ENCODE data around the gene TMEM26. TPM values are rescaled to one million over a fixed set of nuclear protein-coding genes. Genes with fewer than 3 reads are reported as not detected.

TMEM26 gene
- total RNA-seq, 2 experiments from 2014 or later, result not detected

DNA sequence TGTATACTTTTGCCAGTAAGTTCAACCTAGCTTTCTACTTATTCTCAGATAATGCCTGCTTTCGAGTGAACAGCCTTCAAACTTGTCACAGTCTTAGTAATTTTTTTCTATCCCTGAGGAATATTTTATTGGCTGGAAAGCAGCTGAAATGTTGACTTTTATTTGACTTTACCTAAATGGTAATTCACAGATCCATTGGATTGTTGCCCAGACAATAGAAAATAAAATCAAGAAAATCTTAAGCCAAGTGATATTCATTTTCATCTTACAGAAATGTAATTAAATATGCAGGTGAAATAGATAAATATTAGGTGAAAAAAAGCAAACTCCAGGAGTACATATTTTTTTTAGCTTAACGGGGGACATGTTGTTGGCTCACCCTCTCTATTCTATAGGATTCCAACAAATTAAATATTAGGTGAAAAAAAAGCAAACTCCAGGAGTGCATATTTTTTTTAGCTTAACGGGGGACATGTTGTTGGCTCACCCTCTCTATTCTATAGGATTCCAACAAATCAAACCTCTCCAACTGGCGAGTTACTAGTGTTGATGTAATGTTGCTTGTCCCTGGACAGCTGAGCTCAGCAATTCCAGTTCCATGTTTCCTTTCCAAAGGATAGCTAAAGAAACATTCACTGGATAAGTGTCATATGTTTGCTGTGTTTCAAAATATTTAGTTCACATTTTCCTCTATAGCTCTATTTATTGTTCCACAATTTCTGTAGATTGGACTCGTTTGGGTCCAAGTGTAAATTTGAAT, 4.2 kb downstream of the TMEM26 start:
- H3K4me1 Mint-ChIP-seq, result peaks cover 3% of the 10 kb centered on the region
- POLR2A ChIA-PET, result no interaction called here
- H3K27me3 Mint-ChIP-seq, result peaks cover 42% of the 10 kb centered on the region
- no peak overlapping the region for H3K4me3 Mint-ChIP-seq
- DNase-seq, result no peak
- no peaks in the 10 kb centered on the region for H3K9me3 Mint-ChIP-seq
- CTCF ChIA-PET, result no interaction called here
- H3K27ac Mint-ChIP-seq, result no peak overlapping the region
- no peaks in the 10 kb centered on the region for H3K36me3 Mint-ChIP-seq (ENCODE audit: low read depth)

DNA sequence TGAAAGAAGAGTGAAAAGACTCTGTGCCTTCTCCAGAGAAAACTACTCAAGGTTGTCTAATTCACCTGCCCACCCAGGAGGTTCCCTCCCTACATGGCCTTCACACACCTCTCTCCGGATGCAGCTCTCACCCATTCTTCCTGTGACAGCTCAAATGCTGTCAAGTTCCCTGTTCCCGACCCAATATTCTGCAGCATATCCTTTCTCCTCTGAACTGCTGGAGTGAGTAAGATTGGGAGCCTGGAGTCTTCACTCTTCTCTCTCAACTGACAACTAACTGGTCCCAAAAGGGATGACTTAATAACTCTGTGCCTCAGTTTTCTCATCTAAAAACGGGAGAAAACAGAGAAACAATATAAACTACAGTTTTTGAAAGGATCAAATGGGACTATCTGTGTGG, 5.1 kb downstream of the TMEM26 start:
- ChIA-PET POLR2A (no interaction called here), CTCF (no interaction called here)
- Mint-ChIP-seq H3K27ac (no peak overlapping the region), H3K9me3 (no peaks in the 10 kb centered on the region), H3K4me3 (no peak overlapping the region), H3K4me1 (peaks cover 3% of the 10 kb centered on the region), H3K36me3 (ENCODE audit: low read depth) (no peaks in the 10 kb centered on the region), H3K27me3 (peaks cover 35% of the 10 kb centered on the region)
- no peak for DNase-seq

DNA sequence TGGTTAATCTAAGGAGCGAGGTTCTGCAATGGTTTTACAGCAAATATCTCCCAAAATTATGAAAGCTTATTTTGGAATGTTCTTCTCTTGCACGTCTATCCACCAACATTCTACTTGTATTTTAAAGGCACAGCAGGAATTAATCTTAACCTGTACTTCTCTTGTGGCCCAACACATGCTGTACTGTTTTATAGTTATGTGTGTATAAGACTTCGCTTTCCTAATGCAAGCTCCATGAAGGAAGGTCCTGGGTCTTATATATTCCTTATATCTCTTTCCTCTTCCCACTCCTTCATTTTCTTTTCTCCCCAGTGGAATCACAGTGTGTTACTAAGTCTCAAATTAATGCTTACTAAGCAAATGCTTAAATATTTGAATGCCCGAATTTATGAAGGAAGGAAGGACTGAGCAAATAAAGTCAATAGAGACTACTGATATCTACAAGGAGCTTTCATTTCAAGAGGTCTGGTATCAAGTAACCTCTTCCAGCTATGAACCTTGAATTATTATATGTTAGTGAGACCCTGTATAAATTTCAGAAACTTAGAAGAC, 14.0 kb downstream of the TMEM26 start:
- Mint-ChIP-seq H3K4me1 (peaks cover 10% of the 10 kb centered on the region), H3K27me3 (no peaks in the 10 kb centered on the region), H3K9me3 (no peaks in the 10 kb centered on the region), H3K4me3 (no peak overlapping the region), H3K36me3 (ENCODE audit: low read depth) (no peaks in the 10 kb centered on the region), H3K27ac (no peak overlapping the region)
- ChIA-PET POLR2A (no interaction called here), CTCF (no interaction called here)
- DNase-seq, result no peak

DNA sequence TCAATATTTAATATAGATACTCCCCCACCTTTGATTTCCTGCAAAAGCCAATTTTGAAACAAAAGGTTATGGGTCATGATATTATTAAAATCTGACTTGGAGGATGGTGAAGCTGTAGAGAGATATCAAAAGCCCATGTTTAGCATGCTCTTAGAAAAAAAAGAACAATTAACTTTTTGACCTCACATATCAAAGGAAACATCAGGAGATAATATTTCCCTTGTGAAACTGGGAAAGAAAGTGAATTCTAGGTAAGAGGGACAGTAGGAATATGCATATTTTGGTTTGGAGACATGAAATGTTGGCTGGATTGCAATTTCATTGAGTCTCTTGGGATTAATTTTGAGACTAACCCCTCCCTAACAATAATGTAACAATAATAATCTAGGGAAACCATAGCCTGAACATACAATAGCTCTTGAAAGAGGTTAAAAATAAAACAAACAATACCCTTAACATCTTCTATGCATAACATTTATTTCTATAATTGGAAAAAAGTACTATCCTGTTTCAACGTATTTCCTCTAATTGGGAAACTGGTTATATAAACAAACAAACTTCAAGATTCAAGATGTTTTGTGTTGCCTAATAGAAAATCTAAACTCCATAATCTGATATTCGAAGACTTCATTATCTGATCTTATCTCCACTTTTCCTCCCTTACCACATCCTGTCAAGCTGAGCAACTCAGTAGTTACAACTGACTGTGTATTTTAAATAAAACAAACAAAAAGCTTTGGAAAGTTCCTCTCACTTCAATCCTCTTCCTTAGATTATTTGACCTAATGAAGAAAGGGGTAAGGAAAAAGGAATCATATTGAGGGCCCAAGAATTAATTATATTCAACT, 14.8 kb downstream of the TMEM26 start:
- H3K4me3 Mint-ChIP-seq, result no peak overlapping the region
- no peaks in the 10 kb centered on the region for H3K27me3 Mint-ChIP-seq
- H3K9me3 Mint-ChIP-seq, result no peaks in the 10 kb centered on the region
- POLR2A ChIA-PET, result no interaction called here
- no peaks in the 10 kb centered on the region for H3K36me3 Mint-ChIP-seq (ENCODE audit: low read depth)
- CTCF ChIA-PET, result no interaction called here
- H3K27ac Mint-ChIP-seq, result no peak overlapping the region
- H3K4me1 Mint-ChIP-seq, result peaks cover 10% of the 10 kb centered on the region
- no peak for DNase-seq

DNA sequence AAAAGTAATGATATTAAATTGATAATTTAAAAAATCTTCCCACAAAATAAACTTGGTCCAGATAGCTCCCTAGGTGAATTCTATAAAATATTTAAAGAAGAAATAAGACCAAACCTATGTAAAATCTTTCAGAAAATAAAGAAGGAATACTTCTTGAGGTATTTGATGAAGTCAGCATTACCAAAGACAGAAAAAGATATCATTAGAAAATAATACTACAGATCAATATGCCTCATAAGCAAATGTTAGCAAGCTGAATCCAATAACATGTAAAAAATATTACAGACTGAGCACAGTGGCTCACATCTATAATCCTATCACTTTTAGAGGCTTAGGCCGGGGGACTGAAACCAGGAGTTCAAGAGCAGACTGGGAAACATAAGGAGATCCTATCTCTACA, 30.0 kb downstream of the TMEM26 start:
- peaks cover 2% of the 10 kb centered on the region for H3K9me3 Mint-ChIP-seq
- no peak overlapping the region for H3K4me3 Mint-ChIP-seq
- no peaks in the 10 kb centered on the region for H3K4me1 Mint-ChIP-seq
- DNase-seq, result no peak
- H3K27ac Mint-ChIP-seq, result no peak overlapping the region
- POLR2A ChIA-PET, result no interaction called here
- no peaks in the 10 kb centered on the region for H3K36me3 Mint-ChIP-seq (ENCODE audit: low read depth)
- no peaks in the 10 kb centered on the region for H3K27me3 Mint-ChIP-seq
- CTCF ChIA-PET, result no interaction called here

DNA sequence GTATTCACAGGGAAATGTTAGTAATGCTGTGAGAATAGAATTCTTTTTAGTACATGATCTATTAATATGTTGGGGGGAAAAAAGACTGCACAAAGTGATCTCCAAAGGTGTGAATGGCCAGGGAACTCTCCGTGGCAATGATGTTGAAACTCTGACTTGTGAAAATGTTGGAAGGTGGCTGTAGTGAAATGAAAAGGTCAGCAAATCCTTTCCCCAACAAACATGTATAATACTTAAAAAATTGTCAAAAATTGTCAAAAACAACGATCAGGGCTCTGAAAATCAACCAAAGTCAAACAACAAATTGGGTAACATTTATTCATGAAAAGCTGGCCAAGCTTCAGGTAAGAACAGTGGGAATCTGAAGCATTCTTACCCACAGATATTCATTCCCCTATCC, 35.5 kb downstream of the TMEM26 start:
- no peak overlapping the region for H3K4me3 Mint-ChIP-seq
- peaks cover 5% of the 10 kb centered on the region for H3K27me3 Mint-ChIP-seq
- ChIA-PET CTCF (no interaction called here), POLR2A (no interaction called here)
- peaks cover 2% of the 10 kb centered on the region for H3K9me3 Mint-ChIP-seq
- H3K36me3 Mint-ChIP-seq (ENCODE audit: low read depth), result no peaks in the 10 kb centered on the region
- no peak overlapping the region for H3K27ac Mint-ChIP-seq
- no peaks in the 10 kb centered on the region for H3K4me1 Mint-ChIP-seq
- DNase-seq, result no peak

DNA sequence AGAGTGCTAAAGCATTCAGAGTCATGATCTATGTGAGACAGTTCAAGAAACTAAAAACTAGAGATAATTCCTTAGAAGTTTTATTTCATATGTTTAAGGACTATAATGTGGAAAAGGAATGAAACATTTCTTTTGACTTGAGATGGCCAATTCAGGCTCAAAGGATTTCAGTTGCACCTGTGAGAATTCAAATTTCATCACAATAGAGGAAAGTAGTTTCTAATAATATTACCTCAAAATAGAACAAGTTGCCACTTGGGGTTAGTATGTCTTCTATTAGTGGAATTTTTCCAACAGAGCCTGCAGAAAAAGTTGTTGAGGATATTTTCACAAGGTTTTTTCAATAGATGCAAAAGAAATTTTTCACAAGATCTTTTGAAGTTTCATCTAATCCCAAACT, 37.4 kb downstream of the TMEM26 start:
- H3K36me3 Mint-ChIP-seq (ENCODE audit: low read depth), result no peaks in the 10 kb centered on the region
- CTCF ChIA-PET, result no interaction called here
- peaks cover 2% of the 10 kb centered on the region for H3K9me3 Mint-ChIP-seq
- peaks cover 5% of the 10 kb centered on the region for H3K27me3 Mint-ChIP-seq
- no peak overlapping the region for H3K27ac Mint-ChIP-seq
- POLR2A ChIA-PET, result no interaction called here
- no peaks in the 10 kb centered on the region for H3K4me1 Mint-ChIP-seq
- no peak overlapping the region for H3K4me3 Mint-ChIP-seq
- no peak for DNase-seq

DNA sequence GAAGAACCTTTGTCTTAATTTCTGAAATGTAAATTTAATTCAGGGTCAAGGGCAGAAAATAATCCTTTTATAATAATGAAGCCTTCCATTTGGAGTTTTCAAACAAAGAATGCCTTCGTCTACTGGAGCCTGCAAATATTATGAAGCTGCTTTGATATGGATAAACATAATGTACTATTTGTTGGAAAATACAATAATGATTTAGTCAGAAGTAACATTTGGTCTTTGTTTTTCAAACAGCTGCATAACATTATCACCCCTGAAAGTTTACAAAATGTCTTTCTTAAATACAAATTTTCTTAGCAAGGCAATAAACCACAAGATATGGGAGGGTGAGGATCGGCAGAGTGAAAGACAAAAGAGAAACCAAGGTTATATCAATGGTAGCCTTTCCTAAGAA, 41.5 kb downstream of the TMEM26 start:
- peaks cover 5% of the 10 kb centered on the region for H3K27me3 Mint-ChIP-seq
- no peak for DNase-seq
- POLR2A ChIA-PET, result no interaction called here
- H3K4me1 Mint-ChIP-seq, result no peaks in the 10 kb centered on the region
- no peaks in the 10 kb centered on the region for H3K9me3 Mint-ChIP-seq
- CTCF ChIA-PET, result no interaction called here
- no peak overlapping the region for H3K27ac Mint-ChIP-seq
- no peak overlapping the region for H3K4me3 Mint-ChIP-seq
- H3K36me3 Mint-ChIP-seq (ENCODE audit: low read depth), result no peaks in the 10 kb centered on the region

DNA sequence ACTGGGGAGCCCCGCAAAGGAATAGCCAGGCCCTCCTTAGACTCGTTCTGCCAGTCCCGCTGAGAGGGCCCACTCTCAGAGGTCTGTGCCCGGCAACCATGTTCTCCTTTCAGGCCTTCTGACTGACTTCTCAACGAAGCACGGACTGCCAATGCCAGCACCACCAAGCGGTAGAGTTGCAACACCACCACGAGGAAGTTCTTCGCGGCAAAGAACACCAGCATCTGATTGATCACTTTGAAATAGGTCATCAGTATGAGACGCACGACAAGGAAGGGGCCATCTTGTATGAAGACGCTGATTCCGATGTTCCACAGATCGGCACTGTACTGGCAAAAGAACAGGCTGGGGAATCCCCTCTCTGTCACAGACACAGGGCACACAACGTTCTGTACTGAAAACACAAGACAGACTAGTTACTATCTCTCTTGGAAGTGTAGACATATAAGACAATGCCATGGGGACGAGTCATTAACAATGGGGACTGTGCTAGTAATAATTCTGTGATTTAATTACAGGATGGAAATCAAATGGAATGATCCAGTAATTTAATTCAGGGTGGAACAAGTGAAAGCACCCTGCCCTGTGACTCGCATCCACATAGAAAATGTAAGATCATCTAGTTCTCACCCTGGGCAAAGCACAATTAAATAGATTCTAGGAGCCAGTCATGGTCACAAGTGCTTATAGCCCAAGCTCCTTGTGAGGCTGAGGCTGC, 42.7 kb downstream of the TMEM26 start:
- no peaks in the 10 kb centered on the region for H3K36me3 Mint-ChIP-seq (ENCODE audit: low read depth)
- H3K27ac Mint-ChIP-seq, result no peak overlapping the region

DNA sequence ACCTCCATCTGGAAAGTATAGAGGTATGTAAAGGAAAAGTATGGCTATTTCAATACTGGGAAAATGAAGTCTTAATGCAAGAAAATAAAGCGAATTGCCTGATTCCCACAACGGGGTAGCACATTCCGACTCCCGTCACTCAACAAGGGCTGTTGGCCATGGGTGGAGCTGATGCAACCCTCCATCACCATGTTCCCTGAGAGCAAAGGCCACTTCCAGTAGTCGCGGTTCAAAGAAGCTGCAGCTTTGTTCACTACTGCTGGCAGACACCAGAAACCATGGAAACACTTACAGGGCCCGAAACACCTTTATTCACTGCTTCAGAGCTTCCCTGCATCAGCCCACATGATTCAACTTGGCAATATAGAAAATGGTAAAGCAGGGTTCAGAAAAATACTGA, 44.0 kb downstream of the TMEM26 start:
- Mint-ChIP-seq H3K4me3 (no peak overlapping the region), H3K36me3 (ENCODE audit: low read depth) (no peaks in the 10 kb centered on the region), H3K9me3 (no peaks in the 10 kb centered on the region), H3K4me1 (no peaks in the 10 kb centered on the region), H3K27me3 (peaks cover 3% of the 10 kb centered on the region), H3K27ac (no peak overlapping the region)
- ChIA-PET POLR2A (no interaction called here), CTCF (no interaction called here)
- no peak for DNase-seq

More for the DNA sequence above, 42.7 kb downstream of the TMEM26 start:
- no peak overlapping the region for H3K4me3 Mint-ChIP-seq
- no peaks in the 10 kb centered on the region for H3K4me1 Mint-ChIP-seq
- POLR2A ChIA-PET, result no interaction called here
- CTCF ChIA-PET, result no interaction called here
- H3K27me3 Mint-ChIP-seq, result peaks cover 5% of the 10 kb centered on the region
- H3K9me3 Mint-ChIP-seq, result no peaks in the 10 kb centered on the region
- DNase-seq, result no peak

DNA sequence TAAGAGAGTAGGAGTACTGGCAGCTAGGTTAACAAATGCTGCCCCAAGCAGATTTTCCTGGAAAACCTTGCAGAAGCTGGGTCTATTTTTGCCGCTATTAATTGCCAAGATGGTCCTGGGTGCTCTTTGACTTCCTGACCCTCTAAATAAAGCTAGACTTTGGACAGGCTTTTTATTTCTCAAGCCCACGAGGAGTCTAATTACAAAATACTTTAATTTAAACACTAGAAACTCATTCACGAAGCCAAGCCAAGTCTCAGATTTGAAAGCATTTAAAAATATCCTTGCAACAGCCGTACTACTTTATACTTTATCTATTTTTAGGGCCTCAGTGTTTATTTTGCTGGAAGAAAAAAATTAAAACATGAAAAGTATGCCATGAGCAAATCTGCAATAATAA, 45.1 kb downstream of the TMEM26 start:
- Mint-ChIP-seq H3K27ac (no peak overlapping the region), H3K4me1 (no peaks in the 10 kb centered on the region), H3K27me3 (peaks cover 2% of the 10 kb centered on the region)

DNA sequence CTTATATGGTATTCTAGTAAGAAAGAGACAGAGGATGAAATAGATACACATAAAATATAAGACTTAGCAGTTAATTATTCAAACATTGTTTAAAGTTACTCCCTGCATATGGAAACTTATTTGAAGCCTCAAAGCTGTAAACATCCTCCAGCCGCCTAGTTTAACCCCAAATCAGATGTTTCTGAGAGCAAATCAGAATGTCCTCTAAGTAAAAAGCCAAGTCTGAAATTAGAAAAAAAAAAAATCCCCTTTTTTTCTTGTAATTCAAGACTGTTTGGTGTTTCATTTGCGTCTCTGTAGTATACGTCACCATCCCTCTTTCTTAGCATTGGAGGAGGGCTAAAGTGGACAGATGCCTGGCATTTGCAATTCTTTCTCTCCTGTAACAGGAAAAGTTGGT, 46.4 kb downstream of the TMEM26 start:
- no peaks in the 10 kb centered on the region for H3K4me1 Mint-ChIP-seq
- H3K36me3 Mint-ChIP-seq (ENCODE audit: low read depth), result no peaks in the 10 kb centered on the region
- H3K9me3 Mint-ChIP-seq, result no peaks in the 10 kb centered on the region
- DNase-seq, result no peak
- H3K4me3 Mint-ChIP-seq, result no peak overlapping the region
- H3K27me3 Mint-ChIP-seq, result no peaks in the 10 kb centered on the region
- CTCF ChIA-PET, result no interaction called here
- no peak overlapping the region for H3K27ac Mint-ChIP-seq
- POLR2A ChIA-PET, result no interaction called here

More for the DNA sequence above, 45.1 kb downstream of the TMEM26 start:
- Mint-ChIP-seq H3K4me3 (no peak overlapping the region), H3K9me3 (no peaks in the 10 kb centered on the region), H3K36me3 (ENCODE audit: low read depth) (no peaks in the 10 kb centered on the region)
- ChIA-PET CTCF (no interaction called here), POLR2A (no interaction called here)
- DNase-seq, result no peak

DNA sequence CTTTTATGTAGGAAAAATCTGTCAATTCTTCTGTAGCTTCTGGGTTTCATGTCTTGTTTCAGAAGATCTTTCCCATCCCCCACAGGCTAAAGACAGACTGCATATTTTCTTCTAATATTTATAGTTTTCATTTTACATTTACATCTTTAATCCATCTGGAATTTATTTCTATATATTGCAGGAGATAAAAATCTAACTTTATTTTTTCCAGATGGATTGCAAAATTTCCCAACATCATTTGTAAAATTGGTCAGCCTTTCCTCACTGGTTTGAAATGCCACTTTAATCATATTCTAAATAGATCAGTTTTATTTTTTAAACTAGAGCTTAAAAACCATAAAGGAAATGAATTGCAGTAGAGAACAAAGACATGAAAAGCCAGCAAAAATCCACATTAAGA, 46.9 kb downstream of the TMEM26 start:
- ChIA-PET POLR2A (no interaction called here), CTCF (no interaction called here)
- H3K27me3 Mint-ChIP-seq, result no peaks in the 10 kb centered on the region
- no peak overlapping the region for H3K27ac Mint-ChIP-seq
- no peaks in the 10 kb centered on the region for H3K4me1 Mint-ChIP-seq
- no peaks in the 10 kb centered on the region for H3K9me3 Mint-ChIP-seq
- no peak overlapping the region for H3K4me3 Mint-ChIP-seq
- H3K36me3 Mint-ChIP-seq (ENCODE audit: low read depth), result no peaks in the 10 kb centered on the region
- DNase-seq, result no peak
